GM12874 (cell line): ENCODE results near the gene SF3B4.

Source experiments
- CTCF ChIP-seq: IDR thresholded peaks from 2 replicates; pipeline ENCODE4 v1.5.1; 2011; ENCODE audit warnings: low read depth, mild to moderate bottlenecking, control low read depth, low read length, moderate library complexity; ENCODE audit not compliant: insufficient read depth

SF3B4 gene

GRCh38 chr1:149927563-149928400, at the start of gene SF3B4:
TSS of gene SF3B4 (minus strand) at chr1:149927803. CDS start at chr1:149927759, 44 bp downstream.
- TF ChIP-seq CTCF, result no peak

GRCh38 chr1:149977345-149977744, 49.7 kb upstream of the SF3B4 start:
- no peak for TF ChIP-seq CTCF

GRCh38 chr1:149972547-149972946, 44.9 kb upstream of the SF3B4 start:
- no peak for TF ChIP-seq CTCF

GRCh38 chr1:149967646-149968045, 40.0 kb upstream of the SF3B4 start:
- no peak for TF ChIP-seq CTCF

GRCh38 chr1:149967041-149967440, 39.4 kb upstream of the SF3B4 start:
- TF ChIP-seq CTCF, result no peak

GRCh38 chr1:149966405-149966804, 38.8 kb upstream of the SF3B4 start:
- TF ChIP-seq CTCF, result no peak

GRCh38 chr1:149965440-149965839, 37.8 kb upstream of the SF3B4 start:
- no peak for TF ChIP-seq CTCF
